Liver (tissue), 3 donors: ENCODE data around the gene RGS10.

ENCODE experiments used
- EGR1 ChIP-seq, 2 donors: IDR thresholded peaks; 2 replicates each; pipeline ENCODE4 v1.6.1; 2016 to 2018; ENCODE audit warnings: antibody characterized with exemption in 2 of 2, low read depth in 2 of 2
- GABPA ChIP-seq, 2 donors: IDR thresholded peaks in 1 of 2; conservative IDR thresholded peaks in 1 of 2; 2 replicates each; pipeline ENCODE4 v1.6.1; 2016; ENCODE audit warnings: antibody characterized with exemption in 2 of 2, mild to moderate bottlenecking in 1 of 2, moderate library complexity in 1 of 2
- JUND ChIP-seq, 2 donors: IDR thresholded peaks; 2 replicates each; pipeline ENCODE4 v1.6.1; 2016; ENCODE audit warnings: antibody characterized with exemption in 2 of 2
- YY1 ChIP-seq: IDR thresholded peaks from 2 replicates; pipeline ENCODE4 v1.6.1; 2016; ENCODE audit warnings: antibody characterized with exemption, mild to moderate bottlenecking
- TF ChIP-seq, protein P1 (sequence below): fragments of 150-350 bp; IDR thresholded peaks from 2 replicates; pipeline ENCODE4 v1.5.1; 2017; ENCODE audit warnings: improper control_type of control experiment, low read depth, low read length; ENCODE audit not compliant: missing input control
- TF ChIP-seq, protein P2 (sequence below): IDR thresholded peaks from 2 replicates; pipeline ENCODE4 v1.6.1; 2016; ENCODE audit warnings: antibody characterized with exemption, mild to moderate bottlenecking
- TF ChIP-seq, protein P3 (sequence below): IDR thresholded peaks from 2 replicates; pipeline ENCODE4 v1.6.1; 2016; ENCODE audit warnings: antibody characterized with exemption
- donor health status: healthy.
- donor health status: healthy.

DNA sequence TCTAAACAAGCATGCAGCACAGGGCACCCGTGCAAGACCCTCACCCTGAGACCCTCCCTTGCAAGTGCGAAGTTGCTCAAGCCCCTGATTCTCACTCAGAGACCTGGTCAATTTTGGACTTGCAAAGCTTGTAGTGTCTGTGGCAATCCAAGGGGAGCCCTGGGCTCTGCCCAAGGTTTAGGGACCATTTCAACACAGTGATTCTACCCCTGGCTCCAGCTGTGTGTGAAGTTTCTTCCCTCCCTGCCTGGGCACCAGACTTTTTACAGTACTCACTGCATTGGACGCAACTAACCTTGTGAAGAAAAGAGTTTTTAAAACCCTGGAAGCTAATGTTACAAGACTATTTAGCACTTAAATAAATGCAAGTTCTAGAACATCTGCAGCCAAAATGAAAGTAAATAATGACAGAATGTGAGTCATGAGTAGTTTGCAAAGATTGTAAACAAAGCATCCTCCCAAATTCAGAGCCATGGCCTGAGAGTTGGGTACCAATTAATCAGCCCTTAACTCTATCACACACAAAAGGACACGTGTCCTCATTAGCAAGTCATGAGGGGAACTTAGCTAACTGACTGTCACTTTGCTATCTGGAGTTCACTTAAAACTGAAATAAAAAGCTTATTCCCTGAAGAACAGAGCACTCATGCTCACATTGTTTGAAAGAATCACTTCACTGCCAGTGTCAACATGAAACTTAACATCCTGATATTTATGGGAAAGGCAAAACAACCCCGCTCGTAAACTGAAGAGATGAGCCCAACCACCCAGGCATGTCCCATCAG is 48.1 kb downstream of the RGS10 start:
- TF ChIP-seq, protein P1, sequence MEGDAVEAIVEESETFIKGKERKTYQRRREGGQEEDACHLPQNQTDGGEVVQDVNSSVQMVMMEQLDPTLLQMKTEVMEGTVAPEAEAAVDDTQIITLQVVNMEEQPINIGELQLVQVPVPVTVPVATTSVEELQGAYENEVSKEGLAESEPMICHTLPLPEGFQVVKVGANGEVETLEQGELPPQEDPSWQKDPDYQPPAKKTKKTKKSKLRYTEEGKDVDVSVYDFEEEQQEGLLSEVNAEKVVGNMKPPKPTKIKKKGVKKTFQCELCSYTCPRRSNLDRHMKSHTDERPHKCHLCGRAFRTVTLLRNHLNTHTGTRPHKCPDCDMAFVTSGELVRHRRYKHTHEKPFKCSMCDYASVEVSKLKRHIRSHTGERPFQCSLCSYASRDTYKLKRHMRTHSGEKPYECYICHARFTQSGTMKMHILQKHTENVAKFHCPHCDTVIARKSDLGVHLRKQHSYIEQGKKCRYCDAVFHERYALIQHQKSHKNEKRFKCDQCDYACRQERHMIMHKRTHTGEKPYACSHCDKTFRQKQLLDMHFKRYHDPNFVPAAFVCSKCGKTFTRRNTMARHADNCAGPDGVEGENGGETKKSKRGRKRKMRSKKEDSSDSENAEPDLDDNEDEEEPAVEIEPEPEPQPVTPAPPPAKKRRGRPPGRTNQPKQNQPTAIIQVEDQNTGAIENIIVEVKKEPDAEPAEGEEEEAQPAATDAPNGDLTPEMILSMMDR: no peak
- TF ChIP-seq EGR1 (IDR thresholded peaks at IDR 0.05; ENCODE audit: low read depth in 2 of 2): no peak
- TF ChIP-seq JUND (IDR thresholded peaks at IDR 0.05): no peak
- no peak for TF ChIP-seq GABPA (IDR thresholded peaks at IDR 0.05 in 1 of 2, conservative IDR thresholded peaks at IDR 0.05 in 1 of 2)
- TF ChIP-seq YY1: no peak
- TF ChIP-seq, protein P2, sequence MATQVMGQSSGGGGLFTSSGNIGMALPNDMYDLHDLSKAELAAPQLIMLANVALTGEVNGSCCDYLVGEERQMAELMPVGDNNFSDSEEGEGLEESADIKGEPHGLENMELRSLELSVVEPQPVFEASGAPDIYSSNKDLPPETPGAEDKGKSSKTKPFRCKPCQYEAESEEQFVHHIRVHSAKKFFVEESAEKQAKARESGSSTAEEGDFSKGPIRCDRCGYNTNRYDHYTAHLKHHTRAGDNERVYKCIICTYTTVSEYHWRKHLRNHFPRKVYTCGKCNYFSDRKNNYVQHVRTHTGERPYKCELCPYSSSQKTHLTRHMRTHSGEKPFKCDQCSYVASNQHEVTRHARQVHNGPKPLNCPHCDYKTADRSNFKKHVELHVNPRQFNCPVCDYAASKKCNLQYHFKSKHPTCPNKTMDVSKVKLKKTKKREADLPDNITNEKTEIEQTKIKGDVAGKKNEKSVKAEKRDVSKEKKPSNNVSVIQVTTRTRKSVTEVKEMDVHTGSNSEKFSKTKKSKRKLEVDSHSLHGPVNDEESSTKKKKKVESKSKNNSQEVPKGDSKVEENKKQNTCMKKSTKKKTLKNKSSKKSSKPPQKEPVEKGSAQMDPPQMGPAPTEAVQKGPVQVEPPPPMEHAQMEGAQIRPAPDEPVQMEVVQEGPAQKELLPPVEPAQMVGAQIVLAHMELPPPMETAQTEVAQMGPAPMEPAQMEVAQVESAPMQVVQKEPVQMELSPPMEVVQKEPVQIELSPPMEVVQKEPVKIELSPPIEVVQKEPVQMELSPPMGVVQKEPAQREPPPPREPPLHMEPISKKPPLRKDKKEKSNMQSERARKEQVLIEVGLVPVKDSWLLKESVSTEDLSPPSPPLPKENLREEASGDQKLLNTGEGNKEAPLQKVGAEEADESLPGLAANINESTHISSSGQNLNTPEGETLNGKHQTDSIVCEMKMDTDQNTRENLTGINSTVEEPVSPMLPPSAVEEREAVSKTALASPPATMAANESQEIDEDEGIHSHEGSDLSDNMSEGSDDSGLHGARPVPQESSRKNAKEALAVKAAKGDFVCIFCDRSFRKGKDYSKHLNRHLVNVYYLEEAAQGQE: no peak
- TF ChIP-seq, protein P3, sequence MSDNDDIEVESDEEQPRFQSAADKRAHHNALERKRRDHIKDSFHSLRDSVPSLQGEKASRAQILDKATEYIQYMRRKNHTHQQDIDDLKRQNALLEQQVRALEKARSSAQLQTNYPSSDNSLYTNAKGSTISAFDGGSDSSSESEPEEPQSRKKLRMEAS: no peak
